SK-N-SH (cell line): ENCODE measurements around the gene ATL2.

ENCODE experiments used
- EP300 ChIP-seq, 2 experiments: IDR thresholded peaks; 2 replicates each; pipeline versions ENCODE4 v1.4.0 to v1.6.1; 2012; ENCODE audit warnings: borderline replicate concordance in 1 of 2, low read depth in 1 of 2, low read length in 1 of 2
- FOSL2 ChIP-seq: IDR thresholded peaks from 2 replicates; pipeline ENCODE4 v1.4.0; 2012; ENCODE audit warnings: low read depth, mild to moderate bottlenecking, moderate library complexity, borderline replicate concordance
- GATA2 ChIP-seq: sonication (generic); formaldehyde crosslinking; IDR thresholded peaks from 2 replicates; pipeline ENCODE4 v1.5.0; 2020; ENCODE audit warnings: mild to moderate bottlenecking, missing genetic modification reagents
- POLR2AphosphoS5 ChIP-seq: IDR thresholded peaks from 2 replicates; pipeline ENCODE4 v1.6.1; 2012; ENCODE audit warnings: low read depth, low read length
- SIN3A ChIP-seq: IDR thresholded peaks from 2 replicates; pipeline ENCODE4 v1.6.1; 2012; ENCODE audit warnings: low read depth, mild to moderate bottlenecking, low read length, moderate library complexity, borderline replicate concordance
- SMC3 ChIP-seq: IDR thresholded peaks from 2 replicates; pipeline ENCODE4 v1.6.1; 2012; ENCODE audit warnings: low read depth, low read length, improper control_type of control experiment
- TF ChIP-seq, protein P1 (sequence below): fragments of 200-600 bp; sonication (generic); IDR thresholded peaks from 2 replicates; pipeline ENCODE4 v1.6.1; 2017; ENCODE audit warnings: antibody characterized with exemption, mild to moderate bottlenecking, moderate library complexity
- TF ChIP-seq, protein P2 (sequence below): IDR thresholded peaks from 2 replicates; pipeline ENCODE4 v1.4.0; 2012; ENCODE audit warnings: low read depth, borderline replicate concordance

- TF ChIP-seq FOSL2 (no peak), SMC3 (no peak), POLR2AphosphoS5 (no peak), EP300 (IDR thresholded peaks at IDR 0.05; ENCODE audit: borderline replicate concordance in 1 of 2, low read depth in 1 of 2, low read length in 1 of 2) (peak in 1 of 2 experiments; percentile 25; a peak in 1 of 4 replicates), GATA2 (CRISPR knock-in tag) (peak; percentile 54), SIN3A (no peak)
- TF ChIP-seq, protein P1, sequence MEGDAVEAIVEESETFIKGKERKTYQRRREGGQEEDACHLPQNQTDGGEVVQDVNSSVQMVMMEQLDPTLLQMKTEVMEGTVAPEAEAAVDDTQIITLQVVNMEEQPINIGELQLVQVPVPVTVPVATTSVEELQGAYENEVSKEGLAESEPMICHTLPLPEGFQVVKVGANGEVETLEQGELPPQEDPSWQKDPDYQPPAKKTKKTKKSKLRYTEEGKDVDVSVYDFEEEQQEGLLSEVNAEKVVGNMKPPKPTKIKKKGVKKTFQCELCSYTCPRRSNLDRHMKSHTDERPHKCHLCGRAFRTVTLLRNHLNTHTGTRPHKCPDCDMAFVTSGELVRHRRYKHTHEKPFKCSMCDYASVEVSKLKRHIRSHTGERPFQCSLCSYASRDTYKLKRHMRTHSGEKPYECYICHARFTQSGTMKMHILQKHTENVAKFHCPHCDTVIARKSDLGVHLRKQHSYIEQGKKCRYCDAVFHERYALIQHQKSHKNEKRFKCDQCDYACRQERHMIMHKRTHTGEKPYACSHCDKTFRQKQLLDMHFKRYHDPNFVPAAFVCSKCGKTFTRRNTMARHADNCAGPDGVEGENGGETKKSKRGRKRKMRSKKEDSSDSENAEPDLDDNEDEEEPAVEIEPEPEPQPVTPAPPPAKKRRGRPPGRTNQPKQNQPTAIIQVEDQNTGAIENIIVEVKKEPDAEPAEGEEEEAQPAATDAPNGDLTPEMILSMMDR: no peak
- TF ChIP-seq, protein P2, sequence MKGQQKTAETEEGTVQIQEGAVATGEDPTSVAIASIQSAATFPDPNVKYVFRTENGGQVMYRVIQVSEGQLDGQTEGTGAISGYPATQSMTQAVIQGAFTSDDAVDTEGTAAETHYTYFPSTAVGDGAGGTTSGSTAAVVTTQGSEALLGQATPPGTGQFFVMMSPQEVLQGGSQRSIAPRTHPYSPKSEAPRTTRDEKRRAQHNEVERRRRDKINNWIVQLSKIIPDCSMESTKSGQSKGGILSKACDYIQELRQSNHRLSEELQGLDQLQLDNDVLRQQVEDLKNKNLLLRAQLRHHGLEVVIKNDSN: no peak
These were observed 128.4 kb downstream of the ATL2 start for GRCh38 chr2:38248707-38249106.
